Measurements from ENCODE around the gene EGF. TPM values are rescaled to one million over a fixed set of nuclear protein-coding genes. Genes with fewer than 3 reads are reported as not detected.

Gene EGF
- total RNA-seq, 2 donors from 2014 or later, result 8.3 to 12.4 TPM

DNA sequence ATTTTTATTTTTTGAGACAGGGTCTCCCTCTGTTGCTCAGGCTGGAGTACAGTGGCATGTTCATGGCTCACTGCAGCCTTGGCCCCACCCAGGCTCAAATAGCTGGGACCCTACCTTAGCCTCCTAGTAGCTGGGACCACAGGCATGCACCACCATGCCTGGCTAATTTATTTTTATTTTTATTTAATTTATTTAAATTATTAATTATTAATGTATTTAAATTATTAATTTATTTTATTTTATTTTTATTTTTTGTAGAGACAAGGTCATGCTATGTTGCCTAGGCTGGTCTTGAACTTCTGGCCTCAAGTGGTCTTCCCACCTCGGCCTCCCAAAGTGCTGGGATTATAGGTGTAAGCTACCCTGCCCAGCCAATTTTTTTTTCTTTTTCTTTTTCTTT lies 69.3 kb downstream of the EGF start:
- DNase-seq (no peak), ATAC-seq (no peak)
- intact Hi-C loops (cut with DNase I), result no loop called here

GRCh38 chr4:109982521-109982920 lies 69.8 kb downstream of the EGF start:
- intact Hi-C loops (cut with DNase I), result no loop called here
- no peak for DNase-seq
- ATAC-seq, result no peak

GRCh38 chr4:109985993-109986974 lies 73.6 kb downstream of the EGF start:
- DNase-seq (no peak), ATAC-seq (no peak)
- intact Hi-C loops (cut with DNase I), result no loop called here

DNA sequence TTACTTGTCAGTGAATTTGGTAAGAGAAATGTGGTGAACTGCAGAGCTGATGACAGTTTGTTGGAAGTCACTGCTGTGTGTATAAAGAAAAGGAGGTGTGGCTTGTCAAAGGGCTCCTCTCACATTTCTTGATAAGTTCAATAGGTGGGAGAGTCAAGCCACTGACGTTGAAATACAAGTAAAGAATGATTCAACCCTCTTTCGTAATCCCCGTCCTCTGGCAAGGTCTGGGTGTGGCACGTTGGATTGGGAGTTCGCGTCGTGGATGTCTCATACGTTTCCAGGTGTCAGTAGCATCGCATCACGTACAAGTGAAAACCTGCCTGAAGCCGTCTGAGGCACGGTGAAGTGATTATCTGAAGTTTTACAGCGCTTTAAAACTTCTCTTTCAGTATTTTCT lies 76.4 kb downstream of the EGF start:
- ATAC-seq (peak; percentile 57 to 90), DNase-seq (no peak)
- intact Hi-C loops (cut with DNase I), result no loop called here

GRCh38 chr4:109989618-109990017 lies 76.9 kb downstream of the EGF start:
- intact Hi-C loops (cut with DNase I), result no loop called here
- ATAC-seq (peak in 1 of 2 donors; percentile 47), DNase-seq (no peak)

GRCh38 chr4:109990261-109991257 lies 77.9 kb downstream of the EGF start:
- intact Hi-C loops (cut with DNase I), result no loop called here
- ATAC-seq (no peak), DNase-seq (no peak)

GRCh38 chr4:109993116-109993515 lies 80.4 kb downstream of the EGF start:
- DNase-seq, result no peak
- intact Hi-C loops (cut with DNase I), result no loop called here
- no peak for ATAC-seq

DNA sequence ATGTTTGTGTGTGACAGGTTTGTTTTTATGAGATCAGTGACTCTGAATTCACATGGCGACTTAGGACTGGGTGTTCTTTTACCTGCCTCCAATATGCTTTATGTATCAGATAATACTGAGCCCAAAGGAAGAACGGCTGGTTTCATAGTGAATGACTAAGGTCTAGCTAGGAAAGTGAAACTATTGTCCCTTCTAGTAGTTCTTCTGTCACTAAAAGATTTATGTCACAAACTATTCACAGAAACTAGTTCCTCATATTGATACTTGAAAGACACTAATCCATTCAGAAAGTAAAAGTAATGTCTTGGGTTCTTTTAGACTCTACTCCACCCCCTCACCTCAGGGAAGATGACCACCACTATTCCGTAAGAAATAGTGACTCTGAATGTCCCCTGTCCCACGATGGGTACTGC lies 81.7 kb downstream of the EGF start:
- ATAC-seq (no peak), DNase-seq (no peak)
- intact Hi-C loops (cut with DNase I), result no loop called here

DNA sequence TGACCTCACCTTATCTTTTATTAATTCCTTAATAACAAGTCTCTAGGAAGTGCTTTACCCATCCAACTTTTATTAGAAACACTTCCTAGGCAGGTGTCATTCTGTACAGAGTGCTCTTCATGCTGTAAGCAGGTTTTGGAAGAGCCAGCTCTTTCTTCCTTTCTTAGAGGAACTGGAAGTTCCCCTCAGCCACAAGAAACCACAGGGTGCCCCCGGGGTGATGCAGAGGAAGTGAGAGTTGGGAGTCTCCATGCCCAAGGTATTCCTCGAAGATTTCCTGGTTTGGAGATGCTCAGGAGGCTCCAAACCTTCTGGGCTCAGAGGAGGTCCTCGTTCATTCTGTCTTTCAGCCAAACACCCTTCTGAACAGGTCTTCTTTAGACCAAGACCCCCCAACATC lies 83.8 kb downstream of the EGF start:
- DNase-seq, result no peak

GRCh38 chr4:109998867-109999584 lies 86.3 kb downstream of the EGF start:
- ATAC-seq (peak in 1 of 2 donors; percentile 47), DNase-seq (no peak)
- intact Hi-C loops (cut with DNase I), result loop anchor here in 1 of 2 donors (2.0 kb wide), 1 partner anchor 512 kb away; no protein-coding TSS in a partner anchor

More for the DNA sequence above, 83.8 kb downstream of the EGF start:
- ATAC-seq, result no peak
- intact Hi-C loops (cut with DNase I), result no loop called here

DNA sequence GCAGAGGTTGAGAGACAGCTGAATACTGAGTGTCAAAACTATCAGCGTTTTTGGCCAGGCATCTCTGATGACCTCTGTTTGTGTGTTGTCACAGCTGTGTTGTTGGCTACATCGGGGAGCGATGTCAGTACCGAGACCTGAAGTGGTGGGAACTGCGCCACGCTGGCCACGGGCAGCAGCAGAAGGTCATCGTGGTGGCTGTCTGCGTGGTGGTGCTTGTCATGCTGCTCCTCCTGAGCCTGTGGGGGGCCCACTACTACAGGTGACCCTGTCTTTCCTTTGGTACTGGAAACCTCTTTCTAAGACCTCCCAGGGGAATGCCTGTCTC lies 86.9 kb downstream of the EGF start:
- intact Hi-C loops (cut with DNase I), result loop anchor here in 1 of 2 donors (2.0 kb wide), 1 partner anchor 511 kb away; no protein-coding TSS in a partner anchor
- no peak for ATAC-seq
- DNase-seq, result no peak

DNA sequence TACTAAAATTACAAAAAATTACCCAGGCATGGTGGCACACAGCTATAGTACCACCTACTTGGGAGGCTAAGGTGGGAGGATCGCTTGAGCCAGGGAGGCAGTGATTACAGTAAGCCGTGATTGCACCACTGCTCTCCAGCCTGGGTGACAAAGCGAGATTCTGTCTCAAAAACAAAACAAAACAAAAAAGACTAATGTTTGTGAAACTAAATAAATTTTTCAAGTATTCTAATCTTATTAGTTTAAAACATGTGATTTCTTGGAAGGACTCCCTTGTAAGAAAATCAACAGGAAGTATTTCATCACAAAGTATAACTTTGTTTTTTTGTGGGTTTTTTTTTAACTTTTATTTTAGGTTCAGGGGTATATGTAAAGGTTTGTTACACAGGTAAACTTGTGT lies 89.6 kb downstream of the EGF start:
- ATAC-seq, result no peak
- intact Hi-C loops (cut with DNase I), result loop anchor here (5.0 to 10.0 kb wide), 2 partner anchors 505 to 1632 kb away; no protein-coding TSS in a partner anchor
- no peak for DNase-seq

DNA sequence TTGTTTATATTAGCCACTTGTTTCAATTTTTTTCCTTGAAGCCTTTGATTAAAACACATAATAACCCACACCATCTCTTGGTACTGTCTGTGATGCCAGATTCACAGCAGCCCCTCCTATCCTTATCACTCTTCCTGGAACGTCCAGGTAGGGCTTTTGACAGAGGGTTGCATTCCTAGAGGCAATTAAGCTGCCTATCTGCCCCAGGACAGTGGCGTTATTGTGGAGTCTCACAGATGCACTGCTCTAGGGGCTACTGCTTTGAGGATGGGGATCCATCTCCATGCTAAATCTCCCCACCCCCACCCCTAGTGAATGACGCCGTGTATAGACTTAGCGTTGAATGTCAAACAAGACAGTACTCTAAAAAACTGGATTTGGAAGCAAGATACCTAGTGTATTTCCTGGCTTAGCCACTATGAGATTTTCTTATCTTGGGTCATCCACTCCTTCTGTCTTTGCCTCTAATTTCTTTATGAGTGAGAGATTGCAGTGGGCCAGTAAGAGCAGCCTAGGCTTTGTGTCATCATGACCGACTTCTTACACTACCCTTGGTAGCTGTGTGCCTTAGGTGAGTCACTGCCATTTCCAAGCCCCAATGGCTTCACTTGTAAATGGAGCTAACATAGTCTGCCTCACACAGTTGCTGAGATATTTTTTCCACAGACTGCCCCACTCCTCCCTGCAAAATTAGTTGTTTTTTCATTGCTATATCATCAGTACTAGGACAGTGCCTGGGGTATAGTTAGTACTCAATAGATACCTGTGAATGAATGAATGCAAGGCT lies 90.9 kb downstream of the EGF start:
- no peak for DNase-seq
- ATAC-seq, result no peak
- intact Hi-C loops (cut with DNase I), result loop anchor here (2.0 to 10.0 kb wide), 3 partner anchors 504 to 1631 kb away; no protein-coding TSS in a partner anchor

- intact Hi-C loops (cut with DNase I), result loop anchor here (2.0 to 10.0 kb wide), 3 partner anchors 503 to 1630 kb away; no protein-coding TSS in a partner anchor
- DNase-seq (no peak), ATAC-seq (no peak)
Measured at GRCh38 chr4:110004556-110004955, 91.9 kb downstream of the EGF start.

- peak; percentile 38 to 50 for ATAC-seq
- no peak for DNase-seq
- intact Hi-C loops (cut with DNase I), result loop anchor here in 1 of 2 donors (2.0 to 10.0 kb wide), 2 partner anchors 509 to 1629 kb away; no protein-coding TSS in a partner anchor
Measured at GRCh38 chr4:110005461-110006056, 92.9 kb downstream of the EGF start.

- intact Hi-C loops (cut with DNase I), result loop anchor here in 1 of 2 donors (10.0 kb wide), 1 partner anchor 1628 kb away; no protein-coding TSS in a partner anchor
- ATAC-seq (no peak), DNase-seq (no peak)
Measured at GRCh38 chr4:110007217-110007616, 94.5 kb downstream of the EGF start.

- intact Hi-C loops (cut with DNase I), result loop anchor here in 1 of 2 donors (10.0 kb wide), 1 partner anchor 1626 kb away; no protein-coding TSS in a partner anchor
- ATAC-seq (peak in 1 of 2 donors; percentile 8), DNase-seq (no peak)
Measured at GRCh38 chr4:110008540-110008939, 95.9 kb downstream of the EGF start.

All from left cardiac atrium (tissue), 4 donors.